Skeletal muscle cell (primary cell): ENCODE data around the gene DGKI.
"Not testable (repeated sequence)": the region's sequence is repeated elsewhere in the genome, so short reads cannot be mapped to it uniquely, and the experiment has no call there.

Experiments used
- DNase-seq: peaks from one replicate; pipeline ENCODE4 v3.0.0-alpha.2; 2010; ENCODE audit warnings: low read depth
- H3K4me3 ChIP-seq: 2 replicates; pipeline ENCODE4 v1.5.1; 2011; ENCODE audit warnings: low read depth, mild to moderate bottlenecking, control low read depth, low read length, moderate library complexity

The DGKI gene

DNA sequence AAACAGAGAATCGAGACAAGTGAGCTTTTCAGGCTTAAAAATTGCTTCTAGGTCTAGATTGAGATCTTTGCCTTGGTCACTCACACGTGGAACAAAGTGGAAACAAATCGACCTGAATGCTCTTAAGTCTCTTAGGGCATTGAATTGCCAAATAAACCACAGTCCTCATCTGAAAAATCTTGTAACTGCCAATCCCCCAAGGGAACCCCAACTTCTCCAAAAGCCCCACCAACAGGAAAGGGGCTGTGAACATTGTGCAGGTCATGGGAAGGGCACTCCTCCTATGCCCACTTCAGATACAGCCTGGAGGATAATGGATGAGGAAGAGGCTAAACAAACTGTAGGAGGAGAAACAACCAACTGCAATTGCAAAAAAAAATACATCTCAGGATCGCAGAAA lies 91.3 kb downstream of the DGKI start:
- no peak for DNase-seq
- H3K4me3 ChIP-seq: no peak overlapping the region

DNA sequence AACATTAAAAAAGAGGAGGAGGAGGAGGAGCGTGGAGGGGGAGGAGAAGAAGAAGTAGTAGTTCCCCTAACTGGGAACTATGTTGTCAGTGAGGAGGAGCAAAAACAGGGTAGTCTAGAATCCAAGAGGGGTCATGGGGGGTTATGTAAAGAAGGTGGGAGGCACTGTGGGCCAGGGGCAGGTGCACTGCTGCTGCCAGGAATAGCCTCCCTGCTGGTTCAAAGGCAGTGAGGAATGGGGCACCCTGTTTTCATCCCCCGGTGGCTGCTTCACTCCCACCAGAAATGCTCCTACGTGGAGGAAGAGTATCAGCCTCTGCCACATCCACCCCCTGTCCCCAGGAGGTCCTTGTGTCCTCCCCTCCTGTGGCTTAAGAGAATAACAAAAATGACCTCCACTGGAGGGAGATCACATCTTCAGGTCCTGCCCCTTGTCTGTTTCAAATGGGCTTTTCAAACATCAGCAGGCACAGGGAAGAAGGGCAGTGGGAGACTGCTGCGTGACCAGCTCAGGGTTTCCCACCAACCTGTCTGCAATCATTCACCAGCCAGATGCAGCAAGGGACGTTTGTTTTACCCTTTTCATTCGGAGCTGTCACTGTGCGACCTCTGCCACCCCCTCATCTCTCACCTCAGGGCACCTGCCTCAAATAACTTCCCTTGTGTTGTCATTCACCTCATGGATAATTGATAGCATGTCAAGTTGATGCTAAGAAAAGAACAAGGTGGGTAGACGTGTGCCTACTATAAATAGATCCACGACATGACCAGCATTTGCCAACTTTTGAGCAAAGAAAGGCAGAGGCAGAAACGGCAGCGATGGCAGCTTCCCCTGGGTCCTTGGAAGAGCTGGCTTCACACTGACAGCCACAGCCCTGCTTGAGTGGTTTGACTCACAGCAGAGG lies 92.6 kb downstream of the DGKI start:
- no peak for DNase-seq
- H3K4me3 ChIP-seq: no peak overlapping the region

DNA sequence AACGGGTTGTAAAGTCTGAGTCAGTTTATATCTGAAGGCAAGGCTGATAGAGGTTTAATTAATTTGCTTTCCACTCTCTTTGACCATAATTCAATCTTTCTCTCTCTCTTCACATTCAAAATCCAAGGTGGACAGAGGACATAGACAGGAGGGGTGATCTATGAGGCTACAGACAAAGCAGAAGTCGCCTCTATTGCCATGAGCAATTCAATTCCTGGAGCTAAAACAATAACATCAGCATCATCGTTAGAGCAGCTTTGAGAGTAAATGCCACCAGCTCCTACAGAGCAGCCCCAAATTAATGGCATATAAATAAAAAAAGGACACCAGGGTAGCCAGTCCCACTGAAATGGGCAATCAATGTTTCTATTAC lies 93.2 kb downstream of the DGKI start:
- H3K4me3 ChIP-seq: no peak overlapping the region
- DNase-seq: no peak

DNA sequence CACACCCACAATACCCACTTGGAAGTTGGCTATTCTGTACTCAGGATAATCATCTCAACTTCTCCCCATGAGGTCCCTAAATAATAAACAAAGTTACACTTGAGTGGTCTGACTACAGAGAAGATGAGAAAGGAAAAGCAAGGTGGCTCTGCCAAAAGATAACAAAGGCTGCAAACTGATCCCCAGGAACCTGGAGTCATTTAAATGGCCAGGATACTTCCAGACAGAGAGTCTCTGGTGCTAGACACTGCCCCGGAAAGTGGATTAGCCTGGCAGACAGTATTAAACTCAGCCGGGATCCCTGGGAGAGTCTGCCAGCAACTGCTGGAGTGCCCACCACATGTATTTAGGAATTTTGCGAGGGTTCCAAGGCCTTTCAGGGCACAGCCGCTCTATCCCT lies 93.7 kb downstream of the DGKI start:
- no peak for DNase-seq
- H3K4me3 ChIP-seq: no peak overlapping the region

DNA sequence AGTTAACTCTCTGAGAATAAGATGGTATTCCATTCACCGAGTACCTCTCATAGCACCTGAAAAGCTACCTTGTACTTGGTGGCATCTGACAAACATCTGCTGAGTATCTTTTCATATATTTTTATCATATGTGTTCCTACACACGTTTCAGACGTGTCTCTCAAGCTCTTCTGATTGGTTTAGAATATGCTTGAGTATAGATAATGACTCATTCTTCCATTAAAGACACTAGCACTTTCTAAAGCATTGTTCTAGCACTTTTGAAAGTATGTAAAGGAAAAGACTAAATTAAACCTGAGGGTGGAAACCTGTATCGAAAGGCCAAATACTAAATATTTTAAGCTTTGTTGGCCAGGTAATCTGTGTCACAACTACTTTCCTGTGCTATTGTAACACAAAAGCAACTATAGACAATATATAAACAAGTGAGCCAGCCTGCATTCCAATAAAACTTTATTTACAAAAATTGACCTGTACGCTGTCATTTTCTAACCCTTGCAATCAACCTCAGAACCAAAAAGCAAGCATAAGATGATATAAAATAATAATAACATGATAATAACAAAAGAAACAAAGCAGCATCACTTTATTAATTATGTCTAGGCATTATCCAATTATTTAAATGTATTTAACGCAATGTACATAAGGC lies 95.3 kb downstream of the DGKI start:
- DNase-seq: no peak
- no peak overlapping the region for H3K4me3 ChIP-seq

DNA sequence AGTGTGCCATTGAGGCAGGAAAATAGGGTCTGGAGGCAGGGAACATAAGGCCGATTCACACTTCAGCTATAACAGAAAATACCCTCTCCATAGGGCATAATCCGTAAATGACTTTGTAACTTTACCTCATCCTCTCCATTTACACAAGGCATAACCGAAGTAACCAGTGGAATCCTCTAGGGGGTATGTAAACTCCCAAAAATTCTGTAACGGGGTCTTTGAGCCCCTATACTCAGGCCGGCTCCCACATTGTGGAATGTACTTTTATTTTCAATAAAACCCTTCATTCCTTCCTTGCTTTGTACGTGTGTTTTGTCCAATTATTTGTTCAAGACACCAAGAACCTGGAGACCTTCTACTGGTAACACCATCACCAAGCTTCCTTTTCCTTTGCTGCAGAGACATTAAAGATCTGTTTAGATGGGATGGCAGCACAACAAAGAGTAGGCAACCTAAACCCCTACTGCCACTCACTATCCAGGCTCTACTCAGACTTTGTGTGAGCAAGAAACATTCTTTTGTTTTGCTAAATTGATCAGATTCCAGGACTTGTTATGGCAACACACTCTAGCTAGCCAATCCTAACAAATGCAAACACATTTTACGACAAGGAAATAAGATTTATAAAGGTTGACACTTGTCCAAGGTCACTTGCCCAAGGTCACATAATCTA lies 99.3 kb downstream of the DGKI start:
- H3K4me3 ChIP-seq: no peak overlapping the region
- DNase-seq: no peak

DNA sequence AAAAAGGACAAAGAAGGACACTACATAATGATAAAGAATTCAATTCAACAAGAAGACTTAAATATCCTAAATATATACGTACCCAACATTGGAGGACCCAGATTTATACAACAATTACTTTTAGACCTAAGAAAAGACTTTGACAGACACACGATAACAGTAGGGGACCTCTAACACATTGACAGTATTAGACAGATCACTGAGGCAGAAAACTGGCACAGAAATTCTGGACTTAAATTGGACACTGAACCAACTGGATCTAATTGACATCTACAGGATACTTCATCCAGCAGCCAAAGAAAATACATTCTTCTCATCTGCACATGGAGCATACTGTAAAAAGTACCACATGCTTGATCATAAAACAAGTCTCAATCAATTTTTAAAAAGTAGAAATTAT lies 103.8 kb downstream of the DGKI start:
- no peak for DNase-seq
- no peak overlapping the region for H3K4me3 ChIP-seq

DNA sequence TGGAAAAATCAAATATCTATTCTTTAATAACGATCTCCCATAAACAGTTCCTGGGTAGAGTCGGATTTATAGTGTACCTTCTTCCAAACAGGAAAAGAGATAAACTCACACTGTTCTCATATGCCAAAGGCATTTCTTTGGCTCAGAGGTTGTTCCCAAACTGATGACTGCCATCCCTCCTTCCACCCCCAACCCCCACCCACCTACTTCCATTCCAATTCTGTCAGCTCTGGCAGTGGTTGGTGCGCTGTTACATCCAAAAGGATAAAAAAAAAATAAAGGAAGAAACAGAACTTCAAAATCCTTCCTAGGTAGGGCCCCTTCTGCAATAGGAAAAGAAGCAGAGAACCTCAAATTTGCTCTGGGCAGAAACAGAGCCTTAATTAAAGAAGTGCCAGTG lies 104.7 kb downstream of the DGKI start:
- H3K4me3 ChIP-seq: no peak overlapping the region
- DNase-seq: no peak

DNA sequence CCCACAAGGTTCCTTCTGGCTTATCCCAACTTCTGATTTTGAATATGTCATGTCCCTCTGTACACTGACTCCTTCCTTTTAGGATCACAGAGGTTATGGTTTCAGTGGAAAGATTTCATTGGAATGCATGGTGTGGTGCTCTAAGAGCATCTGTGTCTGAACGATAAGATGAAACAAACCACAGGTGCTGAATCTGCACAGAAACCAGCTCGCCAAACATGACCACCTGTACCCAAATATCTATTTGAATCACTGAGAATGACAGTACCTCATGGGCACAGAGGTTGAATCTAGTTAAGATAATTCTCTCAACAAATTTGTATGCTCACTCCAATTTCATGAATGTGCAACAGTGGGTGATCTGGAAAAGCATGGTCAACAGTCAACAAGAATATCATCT lies 105.3 kb downstream of the DGKI start:
- H3K4me3 ChIP-seq: no peak overlapping the region
- DNase-seq: no peak

DNA sequence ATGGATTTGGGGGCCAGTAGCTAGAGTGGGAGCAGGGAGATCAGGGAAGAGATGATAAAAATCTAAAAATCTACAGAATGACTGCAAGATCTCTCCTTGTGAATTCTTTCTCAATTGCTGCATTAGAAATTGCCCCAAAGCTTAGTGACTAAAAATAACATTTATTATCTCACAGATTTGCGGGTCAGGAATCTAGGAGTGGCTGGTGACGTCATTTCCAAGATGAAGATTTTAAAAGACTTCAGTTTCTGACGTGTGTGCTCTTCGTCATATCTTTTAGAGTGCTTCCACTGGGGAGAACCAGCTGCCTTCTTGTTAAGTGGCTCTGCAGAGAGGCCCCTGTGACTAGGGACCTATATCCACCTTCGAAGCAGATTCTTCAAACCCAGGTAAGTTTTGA lies 112.6 kb downstream of the DGKI start:
- H3K4me3 ChIP-seq: no peak overlapping the region
- DNase-seq: no peak

DNA sequence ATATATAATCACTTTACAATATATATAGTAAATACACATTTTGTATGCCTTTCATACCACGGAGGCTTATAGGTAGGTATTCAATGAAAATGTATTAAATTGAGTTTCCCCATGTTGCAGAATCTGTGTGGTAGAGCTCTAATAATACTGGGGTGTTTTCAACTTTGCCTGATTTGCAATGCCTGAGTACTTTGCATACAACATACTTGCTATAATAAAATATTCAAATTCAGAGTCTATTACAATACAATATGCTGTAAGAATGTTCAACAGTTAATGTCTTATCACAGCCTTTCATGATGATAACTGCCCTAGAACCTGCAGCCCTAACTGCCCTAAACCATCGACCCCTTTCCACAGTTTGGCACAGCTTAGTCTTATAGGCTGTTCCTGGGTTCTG lies 114.6 kb downstream of the DGKI start:
- no peak overlapping the region for H3K4me3 ChIP-seq
- DNase-seq: no peak

DNA sequence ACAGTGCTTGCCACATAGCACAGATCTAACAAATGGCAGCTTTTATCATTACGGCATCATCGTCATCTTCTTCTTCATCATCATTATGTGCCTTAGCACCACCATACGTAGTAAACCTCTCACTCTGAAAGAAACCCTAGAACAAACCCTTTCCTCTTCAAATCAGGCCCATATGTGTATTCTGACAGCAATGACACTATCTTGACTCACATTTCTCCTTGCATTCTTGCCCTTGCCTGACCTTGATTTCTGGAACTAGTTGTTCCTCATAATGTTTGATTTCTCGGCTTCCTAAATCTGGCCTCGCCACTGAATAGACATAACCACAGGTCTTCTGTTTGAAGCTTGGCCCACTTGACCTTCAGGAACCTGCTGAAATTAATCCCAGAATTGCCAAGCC lies 115.3 kb downstream of the DGKI start:
- DNase-seq: no peak

DNA sequence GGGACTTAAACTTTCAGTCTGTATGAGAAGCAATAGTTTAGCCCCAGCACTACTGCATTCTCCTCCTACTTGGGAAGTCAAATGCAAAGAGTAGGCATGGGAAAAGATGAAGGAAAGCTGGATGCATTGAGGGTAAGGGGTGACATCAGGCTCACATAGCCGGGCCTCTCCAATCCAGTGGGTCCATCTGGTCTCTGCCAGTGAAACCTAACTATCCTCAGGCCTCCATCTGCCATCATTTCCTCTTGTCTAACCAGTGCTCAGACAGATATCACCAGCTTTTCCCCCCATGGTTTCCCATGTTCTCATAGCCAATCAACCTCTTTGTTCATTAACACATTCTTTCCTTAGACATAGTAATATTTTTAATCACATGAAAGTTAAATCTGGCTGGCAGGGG lies 118.3 kb downstream of the DGKI start:
- DNase-seq: no peak
- no peak overlapping the region for H3K4me3 ChIP-seq

More for the DNA sequence above, 115.3 kb downstream of the DGKI start:
- H3K4me3 ChIP-seq: no peak overlapping the region

DNA sequence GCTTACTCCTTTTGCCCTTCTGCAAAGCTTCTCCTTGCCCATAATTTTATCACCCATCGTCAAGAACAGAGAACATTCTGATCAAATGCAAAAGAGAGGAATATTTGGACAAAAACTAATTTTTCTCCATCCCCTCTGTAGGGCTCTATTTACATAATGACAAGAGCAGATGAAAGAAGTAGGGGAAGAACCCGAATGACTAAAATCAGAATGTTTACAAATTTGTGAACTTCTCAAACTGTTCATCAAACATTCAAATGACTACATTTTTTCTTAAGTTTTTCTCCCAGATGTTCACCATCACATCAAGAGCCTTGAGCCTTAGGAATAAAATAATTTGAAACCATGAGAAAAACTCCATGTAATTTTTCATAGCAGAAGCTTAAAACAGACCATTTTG lies 119.4 kb downstream of the DGKI start:
- no peak overlapping the region for H3K4me3 ChIP-seq
- DNase-seq: no peak

DNA sequence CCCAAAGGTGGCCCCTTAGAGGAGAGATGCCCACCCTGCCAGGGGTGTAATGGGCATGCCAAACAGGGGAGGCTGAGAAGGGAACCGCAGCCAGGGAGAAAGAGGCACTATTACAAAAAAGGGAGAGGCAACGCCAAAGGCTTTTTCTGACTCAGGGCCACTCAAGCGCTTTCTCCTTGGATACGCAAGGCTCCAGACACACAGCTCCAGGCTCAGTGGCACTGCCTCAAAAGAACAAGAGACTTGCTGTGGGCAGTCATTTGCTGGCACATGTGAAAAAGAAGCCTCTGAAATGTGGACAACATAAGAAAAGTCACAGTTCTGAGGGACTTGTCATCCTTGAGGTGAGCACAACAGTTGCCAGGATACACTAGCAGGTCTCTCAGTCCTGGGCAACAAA lies 128.4 kb downstream of the DGKI start:
- H3K4me3 ChIP-seq: no peak overlapping the region
- DNase-seq: no peak

DNA sequence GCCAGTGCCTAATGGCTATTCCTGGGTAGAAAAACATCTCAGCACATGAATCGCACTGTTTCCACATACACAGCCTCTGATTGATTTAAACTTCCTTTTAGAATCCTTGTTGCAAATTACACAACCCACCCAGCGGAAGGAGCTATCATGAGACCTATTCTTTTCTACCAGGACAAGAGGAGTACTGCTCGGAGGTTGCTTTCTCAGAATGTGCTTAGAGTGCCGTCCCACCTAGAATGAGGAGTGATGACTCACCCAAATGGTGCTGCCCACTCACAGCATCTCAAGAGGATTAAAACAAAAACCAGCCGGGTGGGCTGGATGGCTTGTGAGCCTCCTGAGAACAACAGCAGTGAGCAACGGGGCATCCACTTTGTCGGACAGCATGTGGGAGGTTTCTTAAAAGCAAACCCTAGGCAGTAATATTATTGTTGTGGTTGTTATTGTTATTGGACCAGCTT lies 128.9 kb downstream of the DGKI start:
- DNase-seq: peak; percentile 87
- no peak overlapping the region for H3K4me3 ChIP-seq

DNA sequence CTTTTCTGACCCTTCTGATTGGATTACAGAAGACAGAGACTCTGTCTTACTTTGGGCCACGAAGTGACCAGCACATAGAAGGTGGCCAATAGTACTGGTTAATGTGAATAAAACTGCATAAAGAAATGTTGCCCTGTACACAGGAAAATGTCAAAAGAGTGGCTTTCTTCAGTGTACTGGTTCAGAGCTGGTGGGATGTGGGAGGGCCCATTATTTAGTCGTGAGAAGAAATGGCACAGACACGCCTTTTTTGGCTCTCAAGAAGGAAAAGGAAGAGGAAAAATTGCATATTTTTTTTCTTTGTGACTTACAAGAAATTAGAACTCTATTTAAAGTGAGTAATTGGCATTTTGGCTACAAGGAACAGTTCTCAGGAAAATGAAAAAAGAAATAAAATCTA lies 129.7 kb downstream of the DGKI start:
- H3K4me3 ChIP-seq: no peak overlapping the region
- no peak for DNase-seq

DNA sequence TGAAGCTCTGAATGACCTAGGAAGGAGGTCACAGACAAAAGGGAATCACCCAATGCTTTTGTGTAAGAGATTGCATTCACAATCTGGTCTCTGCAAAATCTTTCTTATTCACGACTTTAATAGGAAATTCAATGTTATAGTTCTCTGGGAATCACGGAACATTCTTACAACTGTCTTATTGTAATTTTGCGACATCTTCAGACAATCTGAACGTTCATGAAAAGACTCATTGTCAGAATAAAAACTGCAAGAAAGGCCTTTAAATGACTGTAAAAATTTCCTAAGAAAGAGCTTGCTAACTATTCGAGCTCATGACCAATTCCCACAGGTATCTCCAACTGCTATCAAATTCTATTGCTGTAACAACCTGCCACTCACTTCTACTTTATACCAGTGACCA lies 130.7 kb downstream of the DGKI start:
- no peak overlapping the region for H3K4me3 ChIP-seq
- no peak for DNase-seq

DNA sequence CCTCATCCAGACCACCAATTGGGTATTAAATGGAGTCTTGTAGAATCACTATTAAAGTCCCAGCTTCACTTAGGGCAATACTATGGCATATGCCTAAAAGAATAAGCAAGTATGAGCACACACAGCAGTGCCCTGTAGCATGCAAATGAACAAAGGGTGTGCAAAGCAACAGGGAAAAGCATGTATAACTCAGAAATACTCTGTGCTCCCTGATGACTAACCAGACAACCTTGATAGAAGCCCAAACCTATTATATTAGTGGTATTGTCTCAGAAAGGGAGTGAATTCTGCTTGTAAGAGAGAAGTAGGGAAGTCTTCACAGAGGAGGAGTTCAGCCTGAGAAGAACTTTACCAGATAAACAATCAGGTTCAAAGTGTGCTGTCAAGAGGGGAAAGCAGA lies 131.2 kb downstream of the DGKI start:
- no peak overlapping the region for H3K4me3 ChIP-seq
- no peak for DNase-seq

DNA sequence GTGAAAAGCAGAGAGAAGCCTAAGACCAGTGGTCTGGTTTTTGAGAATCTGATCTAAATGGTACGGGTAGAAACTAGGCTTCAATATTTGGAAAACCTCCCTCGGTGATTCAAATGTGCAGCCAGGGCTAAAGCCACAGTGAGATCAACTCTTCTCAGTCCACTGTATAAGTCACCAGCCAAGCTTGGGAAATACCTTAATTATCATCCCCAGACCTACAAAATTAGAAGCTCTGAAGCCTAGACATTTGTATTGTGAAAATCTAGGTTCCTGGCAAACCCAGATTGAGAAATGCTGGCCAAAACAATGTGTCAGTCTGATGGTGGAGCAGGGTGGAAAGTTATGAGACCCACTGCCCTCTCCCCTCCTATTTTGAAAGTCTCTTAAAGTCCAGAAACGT lies 131.7 kb downstream of the DGKI start:
- no peak for DNase-seq
- no peak overlapping the region for H3K4me3 ChIP-seq

DNA sequence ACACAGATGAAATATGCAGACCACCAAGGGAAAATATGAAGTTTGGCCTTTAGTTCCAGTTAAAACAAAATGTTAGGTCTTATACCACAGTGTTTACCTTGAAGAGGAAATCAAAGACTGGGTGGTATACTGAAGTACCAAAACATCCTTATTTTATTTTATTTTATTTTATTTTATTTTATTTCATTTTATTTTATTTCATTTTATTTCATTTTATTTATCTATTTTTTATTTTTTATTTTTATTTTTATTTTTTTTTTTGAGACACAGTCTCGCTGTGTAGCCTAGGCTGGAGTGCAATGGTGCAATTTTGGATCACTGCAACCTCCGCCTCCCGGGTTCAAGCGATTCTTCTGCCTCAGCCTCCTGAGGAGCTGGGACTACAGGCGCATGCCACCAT lies 140.4 kb downstream of the DGKI start:
- H3K4me3 ChIP-seq, DNase-seq: not testable (repeated sequence)
